Glomerular visceral epithelial cell (primary cell): Measurements from ENCODE around the gene DAB2IP.
"Not testable (repeated sequence)": the region's sequence is repeated elsewhere in the genome, so short reads cannot be mapped to it uniquely, and the experiment has no call there.

ENCODE experiments used
- DNase-seq: peaks from one replicate; pipeline ENCODE4 v3.0.0-alpha.2; 2016; ENCODE audit errors: extremely low spot score

The DAB2IP gene

GRCh38 chr9:121643473-121643872 lies 8.0 kb upstream of the DAB2IP start:
- no peak for DNase-seq

DNA sequence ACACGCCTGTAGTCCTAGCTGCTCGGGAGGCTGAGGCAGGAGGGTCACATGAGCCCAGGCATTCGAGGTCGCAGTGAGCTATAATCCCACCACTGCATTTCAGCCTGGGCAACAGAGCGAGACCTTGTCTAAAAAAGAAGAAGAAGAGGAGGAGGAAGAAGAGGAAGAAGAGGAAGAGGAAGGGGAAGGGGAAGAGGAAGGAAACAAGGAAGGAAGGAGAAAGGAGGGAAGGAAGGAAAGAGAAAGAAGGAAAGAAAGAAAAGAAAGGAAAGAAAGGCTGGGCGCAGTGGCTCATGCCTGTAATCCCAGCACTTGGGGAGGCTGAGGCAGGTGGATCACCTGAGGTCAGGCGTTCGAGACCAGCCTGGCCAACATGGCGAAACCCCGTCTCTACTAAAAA lies 7.4 kb upstream of the DAB2IP start:
- not testable (repeated sequence) for DNase-seq

- DNase-seq = peak; percentile 21
Observed at GRCh38 chr9:121645003-121645402, 6.4 kb upstream of the DAB2IP start.

DNA sequence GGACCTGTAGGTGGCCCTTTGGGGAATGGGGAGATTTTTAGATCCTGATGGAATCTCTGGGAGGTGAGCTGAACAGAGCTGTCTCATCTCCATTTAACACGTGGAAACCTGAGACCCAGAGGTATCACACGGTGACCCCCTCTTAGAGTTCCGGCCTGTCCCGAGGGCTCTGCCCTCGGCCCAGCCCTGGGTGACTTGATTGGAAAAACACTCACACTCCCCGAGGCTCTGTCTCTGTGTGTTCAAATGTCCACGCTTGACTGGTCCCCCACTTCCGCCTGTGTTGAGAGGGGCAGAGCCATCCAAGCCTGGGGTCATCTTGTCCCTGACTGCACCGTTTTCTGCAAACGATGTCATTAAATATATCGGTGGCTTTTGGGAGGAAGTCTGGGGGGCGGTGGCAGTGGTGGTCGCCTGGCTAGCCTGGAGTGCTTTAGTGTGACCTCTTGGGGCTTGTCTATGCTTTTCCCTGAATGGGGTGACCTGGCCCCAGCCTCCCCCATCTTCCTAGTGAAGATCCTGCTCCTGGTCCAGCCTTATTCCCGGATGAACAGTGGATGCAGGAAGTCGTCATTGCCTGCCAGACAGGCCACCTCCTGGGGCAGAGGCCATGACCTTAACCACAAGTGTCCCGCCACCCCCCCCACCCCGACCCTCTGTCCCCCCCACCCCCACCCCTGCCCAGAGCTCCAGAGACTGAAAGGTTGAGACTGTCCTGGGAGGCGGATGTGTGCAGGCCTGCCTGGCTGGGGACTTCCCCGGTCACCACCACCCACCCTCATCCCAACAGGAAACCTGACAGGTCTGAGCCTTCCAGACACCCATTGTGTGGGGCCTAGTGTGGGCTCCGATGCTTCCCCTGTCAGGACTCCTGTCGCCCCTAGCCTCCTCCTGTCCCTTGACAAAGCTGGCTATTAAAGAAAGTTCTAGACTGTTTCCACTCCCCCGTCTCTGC lies 5.3 kb upstream of the DAB2IP start:
- peak; percentile 43 for DNase-seq

DNA sequence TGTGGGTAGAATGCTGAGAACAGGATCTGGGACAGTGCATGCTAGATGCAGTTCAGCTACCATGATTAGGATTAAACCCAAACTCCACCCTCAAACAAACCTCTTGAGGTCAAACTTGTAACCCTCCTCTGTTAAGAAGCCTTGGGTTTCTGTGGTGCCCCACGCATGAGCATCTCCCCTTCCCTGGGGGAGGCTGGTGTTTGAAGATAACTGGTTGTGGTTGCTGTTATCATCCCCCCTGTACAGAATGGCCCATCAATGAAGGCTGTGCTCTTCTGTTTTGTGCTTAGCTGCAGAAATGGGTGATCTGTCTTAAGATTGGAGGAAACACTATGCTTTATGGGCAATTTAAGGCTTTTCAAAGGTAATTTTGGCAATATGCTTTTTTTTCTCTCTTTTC lies 4.4 kb upstream of the DAB2IP start:
- DNase-seq = no peak

GRCh38 chr9:121648172-121648571 lies 3.3 kb upstream of the DAB2IP start:
- DNase-seq = no peak

GRCh38 chr9:121648799-121649198 lies 2.6 kb upstream of the DAB2IP start:
- DNase-seq = no peak

DNA sequence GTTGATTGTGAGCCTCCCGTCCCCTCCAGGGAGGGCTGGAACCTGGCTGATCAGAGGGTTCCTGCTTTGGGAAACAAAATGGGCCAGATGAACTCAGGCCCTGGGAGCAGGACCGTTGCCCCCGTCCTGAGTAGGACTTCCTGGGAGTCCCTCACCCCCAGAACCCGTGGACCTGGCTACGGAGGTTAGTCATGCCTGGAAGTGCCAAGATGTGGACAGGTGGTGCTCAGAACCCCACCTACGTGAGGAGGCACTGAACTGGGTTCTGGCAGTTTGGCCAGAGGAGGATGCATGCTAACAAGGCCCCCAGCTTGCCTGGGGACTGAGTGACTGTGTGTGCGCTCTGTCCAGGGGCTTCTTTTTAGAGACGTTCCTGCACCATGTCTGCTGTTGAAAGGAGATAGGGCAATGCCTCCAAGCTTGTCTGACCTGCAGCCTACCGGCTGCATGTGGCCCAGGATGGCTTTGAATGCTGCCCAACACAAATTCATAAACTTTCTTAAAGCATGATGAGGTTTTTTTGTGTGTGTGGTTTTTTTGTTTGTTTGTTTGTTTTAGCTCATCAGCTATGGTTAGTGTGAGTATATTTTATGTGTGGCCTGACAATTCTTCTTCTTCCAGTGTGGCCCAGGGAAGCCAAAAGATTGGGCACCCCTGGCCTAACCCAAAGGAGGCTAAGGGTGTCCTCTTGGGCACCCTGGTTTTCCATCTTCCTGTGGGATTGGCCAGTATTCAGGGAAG lies 1.8 kb upstream of the DAB2IP start:
- no peak for DNase-seq

GRCh38 chr9:121650217-121651007 lies 1.0 kb upstream of the DAB2IP start:
- DNase-seq = peak; percentile 44

GRCh38 chr9:121651008-121651294 lies 483 bp upstream of the DAB2IP start:
- DNase-seq = no peak

DNA sequence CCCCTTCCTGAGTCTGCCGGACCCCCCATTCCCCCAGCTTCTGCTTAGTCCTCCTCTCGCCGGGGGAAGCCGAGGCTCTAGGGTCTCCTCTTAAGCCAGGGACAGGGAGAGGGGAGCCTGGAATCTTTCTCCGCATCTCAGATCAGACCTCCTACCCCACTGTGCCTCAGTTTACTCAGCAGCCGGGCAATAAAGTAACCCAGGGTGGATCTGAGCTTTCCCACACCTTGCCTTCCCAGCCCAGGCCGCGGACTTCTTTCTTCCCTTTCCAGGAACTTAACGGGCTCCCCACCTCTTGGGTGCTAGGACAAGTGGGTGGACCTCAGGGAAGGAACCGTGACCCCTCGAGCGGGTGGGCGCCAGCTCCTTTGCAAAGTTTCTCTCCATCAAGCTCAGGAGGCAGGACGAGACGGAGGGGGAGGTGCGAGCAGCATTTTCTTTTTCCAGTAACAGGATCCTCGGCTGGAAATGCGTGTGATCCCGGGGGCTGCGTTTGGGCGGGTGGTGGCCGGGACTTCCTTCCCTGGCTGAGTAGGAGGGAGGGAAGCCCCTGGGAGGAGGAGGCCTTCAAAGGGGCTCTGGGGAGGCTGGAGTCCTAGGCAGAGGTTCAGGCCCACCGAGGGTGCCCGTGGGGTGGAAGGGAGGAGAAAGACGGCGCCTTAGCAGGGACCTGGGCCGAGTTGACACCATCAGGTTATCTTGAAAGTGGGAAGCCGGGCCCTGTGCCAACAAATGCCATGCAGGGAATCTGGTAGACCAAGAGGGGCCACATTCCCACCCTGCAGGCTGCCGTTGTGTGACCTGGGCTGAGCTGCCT lies 795 bp downstream of the DAB2IP start:
- no peak for DNase-seq

DNA sequence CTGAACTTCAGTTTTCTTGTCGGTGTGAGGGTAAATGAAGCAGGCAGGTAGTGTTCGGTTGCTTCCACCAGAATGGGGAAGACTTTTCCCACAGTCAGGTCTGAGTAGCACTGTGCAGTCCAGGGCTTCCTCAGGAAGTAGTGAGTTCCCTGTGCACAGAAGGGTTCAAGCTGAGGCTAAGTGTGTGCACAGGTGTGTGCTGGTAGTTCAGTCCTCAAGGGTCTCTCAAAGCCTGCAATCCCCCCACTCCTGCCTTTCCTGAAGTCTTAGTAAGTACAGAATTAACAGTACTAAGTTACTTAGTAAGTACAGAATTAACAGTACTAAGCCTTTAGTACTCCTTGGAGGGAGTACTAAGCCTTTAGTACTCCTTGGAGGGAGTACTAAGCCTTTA lies 1.4 kb downstream of the DAB2IP start:
- no peak for DNase-seq

- no peak for DNase-seq
Observed at GRCh38 chr9:121654499-121655140, 3.2 kb downstream of the DAB2IP start.

DNA sequence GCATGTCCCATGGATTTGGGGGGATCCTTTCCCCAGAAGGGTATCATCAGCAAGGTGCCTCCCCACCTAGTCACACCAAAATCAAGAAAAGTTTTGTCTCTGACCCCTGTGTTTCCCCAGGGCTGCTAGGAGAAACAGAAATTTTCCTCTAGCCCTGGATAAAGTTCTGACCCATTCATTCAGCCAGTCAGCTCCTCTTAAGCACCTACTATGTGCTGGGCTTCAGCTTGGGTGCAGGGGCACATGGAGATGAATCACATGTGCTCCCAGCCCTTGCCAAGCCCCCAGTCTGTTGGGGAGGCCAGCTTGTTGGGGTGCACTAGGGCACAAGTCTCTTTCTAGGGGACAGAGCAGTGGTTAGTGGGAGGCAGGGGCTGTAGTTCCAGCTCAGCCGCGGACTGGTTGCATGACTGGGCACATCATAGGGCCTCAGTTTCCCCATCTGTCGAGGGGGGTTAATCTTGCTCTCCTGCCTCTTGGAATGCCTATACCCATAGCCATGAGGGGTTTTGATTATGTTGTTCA lies 3.9 kb downstream of the DAB2IP start:
- no peak for DNase-seq

- DNase-seq = no peak
Observed at GRCh38 chr9:121656941-121657470, 5.6 kb downstream of the DAB2IP start.

DNA sequence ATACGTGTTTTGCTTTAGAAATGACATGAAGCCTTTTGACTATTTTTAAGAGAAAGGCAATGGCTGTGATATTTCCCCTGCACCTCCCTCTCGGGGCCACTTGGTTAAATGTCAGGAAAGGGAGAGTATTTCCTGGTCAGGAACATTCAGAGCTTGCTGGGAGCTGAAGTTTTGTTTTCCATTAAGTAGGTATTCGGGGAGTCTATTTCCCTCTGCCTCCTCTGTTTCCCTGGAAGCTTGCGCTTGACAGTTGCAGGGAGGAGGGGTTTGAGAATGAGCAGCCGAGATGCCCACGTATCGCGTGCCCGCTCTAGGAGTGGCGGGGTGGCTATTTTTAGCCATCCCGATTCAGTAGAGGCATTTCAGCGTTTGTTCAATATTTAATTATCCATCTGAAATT lies 6.7 kb downstream of the DAB2IP start:
- no peak for DNase-seq

GRCh38 chr9:121658591-121658990 lies 7.2 kb downstream of the DAB2IP start:
- DNase-seq = no peak

DNA sequence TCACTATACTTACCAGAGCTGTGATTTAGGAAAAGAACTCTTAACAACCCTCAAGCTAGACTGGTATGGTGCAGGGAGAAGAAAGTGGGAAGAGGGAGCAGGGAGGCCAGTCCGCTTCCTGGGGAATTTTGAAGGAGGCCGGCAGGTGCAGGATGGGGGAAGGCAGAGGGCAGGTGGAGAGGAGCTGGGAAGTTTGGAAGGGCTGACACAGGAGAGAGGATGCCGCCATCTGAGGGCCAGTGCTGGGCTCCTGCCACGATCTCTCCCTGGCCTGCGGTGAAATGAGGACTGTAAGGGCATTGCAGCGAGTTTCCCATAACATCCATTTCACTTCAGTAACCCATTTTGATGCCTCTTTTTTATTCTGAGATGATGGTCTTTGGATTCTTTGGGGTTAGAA lies 8.9 kb downstream of the DAB2IP start:
- DNase-seq = no peak

DNA sequence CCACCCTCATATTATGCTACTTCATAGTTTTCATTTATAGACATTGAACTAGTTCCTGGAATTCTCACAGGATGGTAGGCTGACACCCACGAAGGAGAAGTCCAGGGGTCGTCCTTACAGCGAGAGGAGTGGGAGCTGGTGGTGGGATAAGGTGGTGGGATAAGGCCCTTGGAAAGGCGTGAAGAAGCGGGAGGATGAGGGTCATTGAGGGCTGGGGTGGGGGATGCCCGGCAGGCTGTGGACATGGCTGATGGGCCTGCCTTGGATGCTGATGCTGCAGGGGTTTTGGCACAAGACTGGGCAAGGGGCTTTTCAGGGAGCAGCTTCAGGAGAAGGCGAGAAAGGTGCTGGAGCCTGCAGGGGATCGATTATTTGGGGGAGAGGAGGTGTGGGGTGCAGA lies 9.4 kb downstream of the DAB2IP start:
- DNase-seq = no peak

GRCh38 chr9:121661328-121661727 lies 9.9 kb downstream of the DAB2IP start:
- DNase-seq = no peak

- DNase-seq = no peak
Observed at GRCh38 chr9:121662359-121662758, 10.9 kb downstream of the DAB2IP start.
